NCI-H345 treated with DMSO at 0.1 percent for 48 hours (cell line): ENCODE measurements around the gene TOP1.

Experiments
- DNase-seq: peaks from one replicate; lab custom pipeline; 2025; ENCODE audit not compliant: unreplicated experiment; lab: John Stamatoyannopoulos, UW

Gene TOP1

GRCh38 chr20:41054847-41055230 lies 26.2 kb downstream of the TOP1 start:
- no peak for DNase-seq

GRCh38 chr20:41055679-41056078 lies 27.1 kb downstream of the TOP1 start:
- DNase-seq = no peak

- DNase-seq = no peak
These were observed 29.5 kb downstream of the TOP1 start for GRCh38 chr20:41057999-41058673.

- DNase-seq = no peak
These were observed 30.3 kb downstream of the TOP1 start for GRCh38 chr20:41058674-41059635.

- no peak for DNase-seq
These were observed 32.5 kb downstream of the TOP1 start for GRCh38 chr20:41061155-41061554.

GRCh38 chr20:41063442-41063841 lies 34.8 kb downstream of the TOP1 start:
- DNase-seq = no peak

- DNase-seq = no peak
These were observed 35.8 kb downstream of the TOP1 start for GRCh38 chr20:41064377-41064776.

- DNase-seq = no peak
These were observed 37.1 kb downstream of the TOP1 start for GRCh38 chr20:41065716-41066115.

GRCh38 chr20:41068806-41069205 lies 40.2 kb downstream of the TOP1 start:
- DNase-seq = no peak

GRCh38 chr20:41072190-41072863 lies 43.7 kb downstream of the TOP1 start:
- DNase-seq = no peak

GRCh38 chr20:41072915-41073314 lies 44.3 kb downstream of the TOP1 start:
- no peak for DNase-seq

GRCh38 chr20:41074441-41074840 lies 45.8 kb downstream of the TOP1 start:
- no peak for DNase-seq

GRCh38 chr20:41076776-41077175 lies 48.2 kb downstream of the TOP1 start:
- DNase-seq = no peak

GRCh38 chr20:41078329-41078728 lies 49.7 kb downstream of the TOP1 start:
- DNase-seq = no peak

- no peak for DNase-seq
These were observed 50.4 kb downstream of the TOP1 start for GRCh38 chr20:41079066-41079465.

GRCh38 chr20:41080866-41081265 lies 52.2 kb downstream of the TOP1 start:
- DNase-seq = no peak

- DNase-seq = no peak
These were observed 52.7 kb downstream of the TOP1 start for GRCh38 chr20:41081276-41081814.

GRCh38 chr20:41082306-41082705 lies 53.7 kb downstream of the TOP1 start:
- DNase-seq = no peak

GRCh38 chr20:41085606-41086005 lies 57.0 kb downstream of the TOP1 start:
- no peak for DNase-seq

- peak; percentile 83 for DNase-seq
These were observed 58.0 kb downstream of the TOP1 start for GRCh38 chr20:41086402-41087324.
